HepG2 (cell line): Measurements from ENCODE around the gene CBR4. TPM values are rescaled to one million over a fixed set of nuclear protein-coding genes. Genes with fewer than 3 reads are reported as not detected.
A peak's percentile ranks its signal among the peaks of the same experiment; 100 is the strongest.

ENCODE experiments used
- CBX1 ChIP-seq: IDR thresholded peaks from one replicate; pipeline ENCODE4 v1.6.1; 2016; ENCODE audit warnings: antibody characterized with exemption, low read depth
- DMTF1 ChIP-seq: sonication (generic); formaldehyde crosslinking; IDR thresholded peaks from 2 replicates; pipeline ENCODE4 v1.4.0; 2020; ENCODE audit warnings: mild to moderate bottlenecking, missing genetic modification reagents
- ETS1 ChIP-seq: sonication (generic); formaldehyde crosslinking; IDR thresholded peaks from 2 replicates; pipeline ENCODE4 v1.4.0; 2020; ENCODE audit warnings: missing genetic modification reagents
- ISL2 ChIP-seq: sonication (generic); formaldehyde crosslinking; IDR thresholded peaks from 2 replicates; pipeline ENCODE4 v1.5.0; 2020; ENCODE audit warnings: missing genetic modification reagents
- KDM1A ChIP-seq: IDR thresholded peaks from 2 replicates; pipeline ENCODE4 v1.6.1; 2016; ENCODE audit warnings: missing compliant biosample characterization
- KIAA2018 ChIP-seq: sonication (generic); formaldehyde crosslinking; IDR thresholded peaks from 2 replicates; pipeline ENCODE4 v1.5.0; 2020; ENCODE audit warnings: mild to moderate bottlenecking, missing genetic modification reagents, borderline replicate concordance
- REST ChIP-seq, 2 experiments: IDR thresholded peaks; 2 replicates each; pipeline ENCODE4 v1.6.1; 2011 to 2012; ENCODE audit warnings: low read length in 2 of 2, borderline replicate concordance in 1 of 2, low read depth in 1 of 2, mild to moderate bottlenecking in 1 of 2, moderate library complexity in 1 of 2
- SP5 ChIP-seq: IDR thresholded peaks from 2 replicates; pipeline ENCODE4 v1.6.1; 2016; ENCODE audit warnings: low read depth, borderline replicate concordance
- ZBTB20 ChIP-seq: sonication (generic); formaldehyde crosslinking; IDR thresholded peaks from 2 replicates; pipeline ENCODE4 v1.8.1; 2023; ENCODE audit warnings: missing genetic modification reagents, low read depth, mild to moderate bottlenecking, borderline replicate concordance
- ZBTB21 ChIP-seq: sonication (generic); formaldehyde crosslinking; IDR thresholded peaks from 2 replicates; pipeline ENCODE4 v1.4.0; 2020; ENCODE audit warnings: missing genetic modification reagents
- polyA plus RNA-seq, 8 experiments: library from polyadenylated mRNA; depleted of rRNA in 3 of 8; stranded (reverse) in 7 of 8; unstranded in 1 of 8; fragments of >200 nt; fragmentation: Illumina TruSeq in 4 of 8; extraction: Trizol in 4 of 8; gene quantifications; 2 replicates each; pipeline versions ENCODE4 v1.2.1 to v1.2.3, GENCODE V29; 2011 to 2016; ENCODE audit warnings: low read depth in 4 of 8, missing spikeins in 1 of 8, mixed read lengths in 1 of 8; ENCODE audit not compliant: insufficient read depth in 1 of 8
- total RNA-seq, 5 experiments: library from RNA; depleted of rRNA; stranded (reverse); fragments of >200 nt; fragmentation: Illumina TruSeq; extraction: Trizol; gene quantifications; 2 replicates each; pipeline ENCODE4 v1.2.3, GENCODE V29; 2016; ENCODE audit warnings: low read depth in 1 of 5

Gene CBR4
- total and polyA plus RNA-seq, 2 of the 13 experiments (the other 11 are each of a cell fraction or from before 2014, with no cell fraction given): 7.3 to 20.7 TPM

- TF ChIP-seq KIAA2018 (CRISPR knock-in tag) (no peak), CBX1 (no peak), SP5 (no peak), ETS1 (CRISPR knock-in tag) (no peak), DMTF1 (CRISPR knock-in tag) (no peak), REST (IDR thresholded peaks at IDR 0.05; ENCODE audit: borderline replicate concordance in 1 of 2, low read depth in 1 of 2, low read length in 2 of 2) (peak in 1 of 2 experiments; percentile 14; a peak in 1 of 4 replicates), ZBTB21 (CRISPR knock-in tag) (no peak), KDM1A (CRISPR knock-in tag) (no peak), ISL2 (CRISPR knock-in tag) (no peak), ZBTB20 (CRISPR knock-in tag) (no peak)
These were observed at the start of gene CBR4 (continued) for GRCh38 chr4:169010125-169011023.
